NOMO-1 treated with dmso at 0.1 percent for 144 hours (cell line): ENCODE measurements around the gene GDAP1L1.
"Not testable (repeated sequence)": the region's sequence is repeated elsewhere in the genome, so short reads cannot be mapped to it uniquely, and the experiment has no call there.

ENCODE experiments used
- DNase-seq: peaks from one replicate; lab custom pipeline; 2025; ENCODE audit not compliant: unreplicated experiment; lab: John Stamatoyannopoulos, UW

The GDAP1L1 gene

GRCh38 chr20:44299011-44299535, 52.0 kb downstream of the GDAP1L1 start:
- DNase-seq, result not testable (repeated sequence)

- no peak for DNase-seq
Observed at GRCh38 chr20:44301285-44301684, 54.2 kb downstream of the GDAP1L1 start.

GRCh38 chr20:44302026-44302669, 55.0 kb downstream of the GDAP1L1 start:
- DNase-seq, result no peak

GRCh38 chr20:44302736-44303135, 55.6 kb downstream of the GDAP1L1 start:
- no peak for DNase-seq

- no peak for DNase-seq
Observed at GRCh38 chr20:44304383-44304782, 57.3 kb downstream of the GDAP1L1 start.

GRCh38 chr20:44306927-44307326, 59.8 kb downstream of the GDAP1L1 start:
- no peak for DNase-seq

- no peak for DNase-seq
Observed at GRCh38 chr20:44309763-44310663, 62.9 kb downstream of the GDAP1L1 start.

- peak; percentile 86 for DNase-seq
Observed at GRCh38 chr20:44310664-44311639, 63.8 kb downstream of the GDAP1L1 start, which contains the start of gene FITM2. FITM2 (minus strand) TSS chr20:44311202; CDS start chr20:44311148, 54 bp downstream.

- no peak for DNase-seq
Observed at GRCh38 chr20:44314870-44315269, 67.8 kb downstream of the GDAP1L1 start.

GRCh38 chr20:44319839-44320422, 72.8 kb downstream of the GDAP1L1 start:
- no peak for DNase-seq

- no peak for DNase-seq
Observed at GRCh38 chr20:44324343-44324742, 77.2 kb downstream of the GDAP1L1 start.

GRCh38 chr20:44326391-44327159, 79.5 kb downstream of the GDAP1L1 start:
- no peak for DNase-seq

- DNase-seq, result not testable (repeated sequence)
Observed at GRCh38 chr20:44327748-44328147, 80.6 kb downstream of the GDAP1L1 start.

- no peak for DNase-seq
Observed at GRCh38 chr20:44328428-44328827, 81.3 kb downstream of the GDAP1L1 start.
